Measurements from ENCODE around the gene VOPP1.
"Not testable (repeated sequence)": the region's sequence is repeated elsewhere in the genome, so short reads cannot be mapped to it uniquely, and the experiment has no call there.

The VOPP1 gene

GRCh38 chr7:55513868-55514267 lies 58.4 kb downstream of the VOPP1 start:
- Histone ChIP-seq H3K4me3 (ENCODE audit: insufficient read depth, low read depth, low read length) (no peak overlapping the region), H3K27ac (ENCODE audit: insufficient read depth, low read depth, low read length, poor library complexity, severe bottlenecking) (no peak overlapping the region), H3K9me3 (ENCODE audit: control insufficient read depth, low read length) (no peaks in the 10 kb centered on the region), H3K27me3 (ENCODE audit: control insufficient read depth, insufficient read depth, low read length, poor library complexity, severe bottlenecking) (no peaks in the 10 kb centered on the region), H3K36me3 (ENCODE audit: control insufficient read depth, insufficient read depth, low read length) (no peaks in the 10 kb centered on the region), H3K4me1 (ENCODE audit: control insufficient read depth, insufficient read depth, low read length) (no peaks in the 10 kb centered on the region)
- 91 to 99% methylated on average over 5 of the region's 5 CpGs for WGBS, 2 experiments

- Histone ChIP-seq H3K36me3 (ENCODE audit: control insufficient read depth, insufficient read depth, low read length) (no peaks in the 10 kb centered on the region), H3K4me1 (ENCODE audit: control insufficient read depth, insufficient read depth, low read length) (no peaks in the 10 kb centered on the region), H3K9me3 (ENCODE audit: control insufficient read depth, low read length) (no peaks in the 10 kb centered on the region), H3K27me3 (ENCODE audit: control insufficient read depth, insufficient read depth, low read length, poor library complexity, severe bottlenecking) (no peaks in the 10 kb centered on the region), H3K4me3 (ENCODE audit: insufficient read depth, low read depth, low read length) (no peak overlapping the region), H3K27ac (ENCODE audit: insufficient read depth, low read depth, low read length, poor library complexity, severe bottlenecking) (no peak overlapping the region)
- 90 to 91% methylated on average over 10 of the region's 10 CpGs for WGBS, 2 experiments
Measured at GRCh38 chr7:55512635-55513191, 59.6 kb downstream of the VOPP1 start.

- Histone ChIP-seq H3K36me3 (ENCODE audit: control insufficient read depth, insufficient read depth, low read length) (no peaks in the 10 kb centered on the region), H3K4me3 (ENCODE audit: insufficient read depth, low read depth, low read length) (no peak overlapping the region), H3K4me1 (ENCODE audit: control insufficient read depth, insufficient read depth, low read length) (no peaks in the 10 kb centered on the region), H3K27me3 (ENCODE audit: control insufficient read depth, insufficient read depth, low read length, poor library complexity, severe bottlenecking) (no peaks in the 10 kb centered on the region), H3K9me3 (ENCODE audit: control insufficient read depth, low read length) (no peaks in the 10 kb centered on the region), H3K27ac (ENCODE audit: insufficient read depth, low read depth, low read length, poor library complexity, severe bottlenecking) (no peak overlapping the region)
- WGBS, 2 experiments: 85 to 95% methylated on average over 3 of the region's 3 CpGs
Measured at GRCh38 chr7:55510621-55511020, 61.7 kb downstream of the VOPP1 start.

GRCh38 chr7:55510206-55510605 lies 62.1 kb downstream of the VOPP1 start:
- not testable (repeated sequence) for H3K27me3 ChIP-seq (ENCODE audit: control insufficient read depth, insufficient read depth, low read length, poor library complexity, severe bottlenecking); H3K9me3 ChIP-seq (ENCODE audit: control insufficient read depth, low read length); H3K4me1 ChIP-seq (ENCODE audit: control insufficient read depth, insufficient read depth, low read length); H3K27ac ChIP-seq (ENCODE audit: insufficient read depth, low read depth, low read length, poor library complexity, severe bottlenecking); H3K36me3 ChIP-seq (ENCODE audit: control insufficient read depth, insufficient read depth, low read length); H3K4me3 ChIP-seq (ENCODE audit: insufficient read depth, low read depth, low read length)
- WGBS, 2 experiments: 89 to 100% methylated on average over 1 of the region's 1 CpG

GRCh38 chr7:55509322-55509721 lies 63.0 kb downstream of the VOPP1 start:
- Histone ChIP-seq H3K4me1 (ENCODE audit: control insufficient read depth, insufficient read depth, low read length) (no peaks in the 10 kb centered on the region), H3K27me3 (ENCODE audit: control insufficient read depth, insufficient read depth, low read length, poor library complexity, severe bottlenecking) (no peaks in the 10 kb centered on the region), H3K27ac (ENCODE audit: insufficient read depth, low read depth, low read length, poor library complexity, severe bottlenecking) (no peak overlapping the region), H3K36me3 (ENCODE audit: control insufficient read depth, insufficient read depth, low read length) (no peaks in the 10 kb centered on the region), H3K9me3 (ENCODE audit: control insufficient read depth, low read length) (no peaks in the 10 kb centered on the region), H3K4me3 (ENCODE audit: insufficient read depth, low read depth, low read length) (no peak overlapping the region)
- WGBS, 2 experiments: 67 to 81% methylated on average over 1 of the region's 1 CpG

GRCh38 chr7:55508221-55509011 lies 63.9 kb downstream of the VOPP1 start:
- Histone ChIP-seq H3K4me3 (ENCODE audit: insufficient read depth, low read depth, low read length) (no peak overlapping the region), H3K4me1 (ENCODE audit: control insufficient read depth, insufficient read depth, low read length) (peaks cover 3% of the 10 kb centered on the region), H3K27me3 (ENCODE audit: control insufficient read depth, insufficient read depth, low read length, poor library complexity, severe bottlenecking) (no peaks in the 10 kb centered on the region), H3K27ac (ENCODE audit: insufficient read depth, low read depth, low read length, poor library complexity, severe bottlenecking) (no peak overlapping the region), H3K9me3 (ENCODE audit: control insufficient read depth, low read length) (no peaks in the 10 kb centered on the region), H3K36me3 (ENCODE audit: control insufficient read depth, insufficient read depth, low read length) (no peaks in the 10 kb centered on the region)
- WGBS, 2 experiments: 92 to 97% methylated on average over 5 of the region's 5 CpGs

GRCh38 chr7:55507743-55508142 lies 64.6 kb downstream of the VOPP1 start:
- Histone ChIP-seq H3K27ac (ENCODE audit: insufficient read depth, low read depth, low read length, poor library complexity, severe bottlenecking) (no peak overlapping the region), H3K4me1 (ENCODE audit: control insufficient read depth, insufficient read depth, low read length) (peaks cover 8% of the 10 kb centered on the region), H3K27me3 (ENCODE audit: control insufficient read depth, insufficient read depth, low read length, poor library complexity, severe bottlenecking) (no peaks in the 10 kb centered on the region), H3K36me3 (ENCODE audit: control insufficient read depth, insufficient read depth, low read length) (no peaks in the 10 kb centered on the region), H3K9me3 (ENCODE audit: control insufficient read depth, low read length) (no peaks in the 10 kb centered on the region), H3K4me3 (ENCODE audit: insufficient read depth, low read depth, low read length) (no peak overlapping the region)
- WGBS, 2 experiments: 86 to 96% methylated on average over 5 of the region's 5 CpGs

GRCh38 chr7:55504967-55505658 lies 67.2 kb downstream of the VOPP1 start:
- H3K27ac ChIP-seq (ENCODE audit: insufficient read depth, low read depth, low read length, poor library complexity, severe bottlenecking): no peak overlapping the region

GRCh38 chr7:55504093-55504859 lies 68.0 kb downstream of the VOPP1 start:
- no peak overlapping the region for H3K27ac ChIP-seq (ENCODE audit: insufficient read depth, low read depth, low read length, poor library complexity, severe bottlenecking)
- H3K4me3 ChIP-seq (ENCODE audit: insufficient read depth, low read depth, low read length): no peak overlapping the region
- H3K36me3 ChIP-seq (ENCODE audit: control insufficient read depth, insufficient read depth, low read length): no peaks in the 10 kb centered on the region
- 88 to 93% methylated on average over 6 of the region's 6 CpGs for WGBS, 2 experiments
- H3K9me3 ChIP-seq (ENCODE audit: control insufficient read depth, low read length): no peaks in the 10 kb centered on the region
- H3K4me1 ChIP-seq (ENCODE audit: control insufficient read depth, insufficient read depth, low read length): peaks cover 8% of the 10 kb centered on the region
- H3K27me3 ChIP-seq (ENCODE audit: control insufficient read depth, insufficient read depth, low read length, poor library complexity, severe bottlenecking): no peaks in the 10 kb centered on the region

More at GRCh38 chr7:55504967-55505658, 67.2 kb downstream of the VOPP1 start:
- no peaks in the 10 kb centered on the region for H3K9me3 ChIP-seq (ENCODE audit: control insufficient read depth, low read length)
- 92 to 93% methylated on average over 10 of the region's 10 CpGs for WGBS, 2 experiments
- peaks cover 8% of the 10 kb centered on the region for H3K4me1 ChIP-seq (ENCODE audit: control insufficient read depth, insufficient read depth, low read length)
- no peaks in the 10 kb centered on the region for H3K36me3 ChIP-seq (ENCODE audit: control insufficient read depth, insufficient read depth, low read length)
- H3K4me3 ChIP-seq (ENCODE audit: insufficient read depth, low read depth, low read length): no peak overlapping the region
- no peaks in the 10 kb centered on the region for H3K27me3 ChIP-seq (ENCODE audit: control insufficient read depth, insufficient read depth, low read length, poor library complexity, severe bottlenecking)

Data from ectodermal cell (in vitro differentiated cells).